Stimulated activated CD4-positive, alpha-beta T cell treated with anti-CD3 and anti-CD28 coated beads, Interleukin-4, amount 100 ng/mL, for 4 hours (primary cell): Measurements from ENCODE around the gene ABI2.

Experiments used
- DNase-seq, 2 experiments: peaks; one replicate each; pipeline ENCODE4 v3.0.0-alpha.2; 2020

The ABI2 gene

DNA sequence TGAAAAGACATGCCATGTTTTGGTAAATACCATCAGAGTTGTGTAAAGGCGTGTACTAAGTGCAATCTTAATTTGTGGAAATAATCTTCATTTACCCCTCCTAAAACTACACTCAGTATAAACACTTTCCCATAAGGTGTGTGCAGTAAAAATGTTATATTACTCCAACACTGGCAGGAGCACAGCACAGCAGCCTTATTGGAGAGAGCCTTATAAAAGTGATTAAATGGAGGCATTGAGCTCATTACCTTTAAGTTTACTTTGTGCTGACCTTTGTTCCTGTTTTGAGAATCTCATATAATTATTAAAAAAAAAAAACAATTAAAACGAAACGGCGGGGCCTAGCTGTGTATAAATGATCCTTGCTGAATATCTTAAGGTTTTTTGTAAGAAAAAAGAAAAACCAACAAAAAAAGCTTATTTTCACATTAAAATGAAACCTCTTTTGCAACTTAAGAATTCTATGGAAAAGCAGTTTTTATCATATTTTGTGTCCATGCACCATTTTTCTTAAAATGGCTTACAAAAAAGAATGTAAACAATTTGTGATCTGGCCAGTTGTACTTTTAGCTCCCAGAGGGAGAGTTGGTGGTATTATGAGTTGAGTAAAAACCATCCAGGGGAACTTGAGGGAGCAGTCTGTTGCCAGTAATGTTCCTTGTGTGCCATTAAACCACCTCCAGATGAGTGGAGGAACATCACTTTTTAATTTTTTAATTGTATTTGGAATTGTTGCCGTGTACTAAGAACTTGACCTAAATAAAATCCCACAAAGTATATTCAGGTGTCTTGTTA is 103.4 kb downstream of the ABI2 start:
- DNase-seq: no peak

DNA sequence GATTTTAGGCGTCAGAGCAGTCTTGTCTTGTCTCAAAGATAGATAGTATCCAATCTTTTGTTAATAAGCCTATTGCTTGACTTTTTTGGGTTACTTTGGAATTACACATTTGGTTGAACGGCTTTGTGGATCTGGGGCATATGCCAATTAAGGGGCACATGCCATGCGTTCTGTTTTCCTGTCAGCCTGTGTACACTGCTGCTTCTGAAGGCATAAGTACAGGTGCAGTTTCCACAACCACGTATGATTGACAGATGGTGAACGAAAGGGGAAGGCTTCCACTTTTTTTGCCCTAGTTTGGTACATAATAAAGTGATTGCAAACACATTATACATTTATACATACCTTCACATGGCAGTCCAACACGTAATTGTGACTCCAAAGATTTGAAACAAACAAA is 104.6 kb downstream of the ABI2 start:
- no peak for DNase-seq

DNA sequence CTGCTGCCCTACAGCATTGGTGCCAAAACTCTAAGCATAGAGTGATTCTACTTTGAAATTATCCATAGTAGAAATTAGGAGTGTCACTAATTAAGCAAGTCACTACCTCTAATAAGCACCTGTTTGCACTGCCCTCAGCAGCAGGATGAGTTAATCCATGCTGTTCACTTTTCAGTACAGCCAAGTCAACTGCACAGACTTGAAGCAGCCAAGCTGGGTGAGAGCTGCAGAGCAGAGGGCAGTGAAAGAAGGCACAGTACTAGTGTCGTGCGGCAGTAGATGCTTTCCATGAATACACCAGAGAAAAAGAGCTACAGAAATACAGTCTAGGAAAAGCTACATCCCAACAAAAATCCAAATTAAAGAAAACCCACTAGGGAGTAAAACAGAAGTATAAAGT is 108.3 kb downstream of the ABI2 start:
- no peak for DNase-seq

DNA sequence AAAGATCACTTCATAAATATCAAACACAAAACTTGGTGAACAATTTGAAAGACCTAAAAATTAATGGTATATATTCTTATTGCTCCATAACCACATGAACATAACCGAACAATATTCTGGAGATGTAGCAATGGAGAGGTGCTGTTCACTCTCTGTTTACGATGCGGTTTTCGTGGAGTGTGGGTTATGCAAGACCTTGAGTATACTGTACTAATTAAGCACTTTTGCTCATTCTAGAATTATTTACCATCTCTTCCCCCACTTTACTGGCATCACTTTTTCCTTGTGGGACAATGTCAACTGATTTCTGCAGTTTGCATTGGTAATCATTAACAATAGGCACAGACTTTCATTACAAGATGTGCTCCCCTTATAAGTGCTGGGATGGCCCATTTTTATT is 109.3 kb downstream of the ABI2 start:
- DNase-seq: no peak

- DNase-seq: no peak
Measured at GRCh38 chr2:203438528-203438927, 110.3 kb downstream of the ABI2 start.

DNA sequence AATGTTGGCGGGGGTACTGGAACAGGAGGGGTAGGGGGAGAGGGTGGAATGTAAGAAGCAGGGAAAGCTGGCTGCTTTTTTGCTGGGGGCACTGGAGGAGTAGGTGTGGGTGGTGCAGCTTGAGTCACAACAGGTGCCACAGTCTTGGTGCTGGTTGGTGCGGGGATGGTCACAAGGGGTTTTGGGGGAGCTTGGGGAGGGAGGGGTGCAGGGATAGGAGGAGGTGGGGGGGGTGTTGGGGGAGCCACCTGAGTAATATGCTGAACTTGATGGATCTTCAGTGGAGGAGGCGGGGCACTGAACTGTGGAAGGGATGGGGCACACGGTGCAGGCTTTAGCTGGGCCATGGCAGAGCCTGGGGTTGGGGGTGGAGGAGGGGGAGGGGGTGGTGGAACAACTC is 112.5 kb downstream of the ABI2 start:
- no peak for DNase-seq

DNA sequence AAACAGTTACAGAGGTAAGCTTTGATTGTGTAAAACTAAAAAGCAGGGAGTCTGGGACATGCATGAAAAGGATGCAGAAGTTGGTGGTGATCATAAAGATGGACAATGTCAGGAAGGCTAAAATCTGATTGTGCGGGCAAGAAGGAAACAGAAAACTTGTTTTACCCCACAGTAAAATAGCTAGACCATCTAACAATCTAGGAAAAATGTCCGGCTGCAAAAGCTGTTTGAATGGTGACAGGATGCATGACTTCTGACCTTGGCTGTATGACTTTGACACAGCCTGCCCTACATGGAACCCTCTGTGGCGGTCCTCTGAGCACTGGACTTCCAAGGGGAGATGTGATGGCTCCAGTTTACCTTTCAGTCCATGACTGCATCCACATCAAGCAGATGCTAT is 113.3 kb downstream of the ABI2 start:
- DNase-seq: no peak

GRCh38 chr2:203442463-203442862 is 114.3 kb downstream of the ABI2 start:
- DNase-seq: no peak

DNA sequence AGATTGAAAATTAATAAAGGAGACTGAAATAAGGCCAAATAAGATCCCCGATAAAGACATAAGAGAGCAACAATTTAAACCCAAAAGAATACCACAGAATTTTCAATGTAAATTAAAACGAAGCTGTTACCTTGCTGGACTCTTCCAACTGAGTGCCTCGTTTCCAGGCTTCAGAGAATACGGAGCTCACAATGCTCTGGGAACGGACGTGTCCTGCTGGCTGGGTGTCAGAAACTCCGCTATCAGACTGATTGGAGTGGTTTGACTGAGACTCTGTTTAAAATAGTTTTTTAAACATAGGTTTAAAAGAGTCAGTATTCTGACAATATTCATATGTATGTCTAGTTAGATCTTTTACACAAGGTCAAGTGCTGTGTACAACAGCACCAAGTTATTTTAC is 116.5 kb downstream of the ABI2 start:
- no peak for DNase-seq

DNA sequence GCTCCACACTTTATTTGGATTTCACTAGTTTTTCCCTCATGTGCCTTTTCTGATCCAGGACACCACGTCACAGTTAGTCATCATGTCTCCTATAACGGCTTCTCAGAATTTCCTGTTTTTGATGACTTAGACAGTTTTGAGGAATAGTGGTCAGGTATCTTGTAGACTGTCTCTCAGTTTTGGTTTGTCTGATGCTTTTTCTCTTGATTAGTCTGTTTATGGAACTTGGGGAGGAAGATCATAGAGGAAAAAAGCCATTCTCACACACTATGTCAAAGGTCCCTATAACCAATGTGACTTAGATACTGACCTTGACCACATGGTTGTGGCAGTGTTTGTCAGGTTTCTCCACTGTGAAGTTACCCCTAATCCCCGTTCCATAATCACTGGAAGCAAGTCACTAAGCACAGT is 117.9 kb downstream of the ABI2 start:
- DNase-seq: no peak

- DNase-seq: no peak
Measured at GRCh38 chr2:203446780-203447179, 118.6 kb downstream of the ABI2 start.

DNA sequence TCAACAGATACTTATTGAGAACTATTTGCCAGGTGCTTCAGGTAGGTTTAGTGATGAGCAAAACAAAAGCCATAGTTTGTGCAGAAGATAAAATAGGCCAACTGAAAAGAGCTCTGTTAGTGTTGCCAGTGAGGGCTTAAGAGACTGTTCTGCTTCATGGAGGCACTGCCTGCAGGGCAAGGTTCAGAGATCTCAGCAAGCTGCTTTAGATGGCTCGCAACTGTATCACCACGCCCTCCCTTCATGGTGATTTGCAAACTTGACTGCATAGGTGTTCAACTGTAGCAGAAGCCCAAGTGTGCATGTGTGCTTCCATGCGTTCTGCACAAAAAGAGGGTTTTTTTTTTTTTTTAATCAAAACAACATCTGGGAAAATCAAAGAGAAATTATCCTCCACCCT is 122.4 kb downstream of the ABI2 start:
- no peak for DNase-seq

GRCh38 chr2:203451011-203451410 is 122.8 kb downstream of the ABI2 start:
- DNase-seq: no peak

- DNase-seq: no peak
Measured at GRCh38 chr2:203451689-203452088, 123.5 kb downstream of the ABI2 start.

DNA sequence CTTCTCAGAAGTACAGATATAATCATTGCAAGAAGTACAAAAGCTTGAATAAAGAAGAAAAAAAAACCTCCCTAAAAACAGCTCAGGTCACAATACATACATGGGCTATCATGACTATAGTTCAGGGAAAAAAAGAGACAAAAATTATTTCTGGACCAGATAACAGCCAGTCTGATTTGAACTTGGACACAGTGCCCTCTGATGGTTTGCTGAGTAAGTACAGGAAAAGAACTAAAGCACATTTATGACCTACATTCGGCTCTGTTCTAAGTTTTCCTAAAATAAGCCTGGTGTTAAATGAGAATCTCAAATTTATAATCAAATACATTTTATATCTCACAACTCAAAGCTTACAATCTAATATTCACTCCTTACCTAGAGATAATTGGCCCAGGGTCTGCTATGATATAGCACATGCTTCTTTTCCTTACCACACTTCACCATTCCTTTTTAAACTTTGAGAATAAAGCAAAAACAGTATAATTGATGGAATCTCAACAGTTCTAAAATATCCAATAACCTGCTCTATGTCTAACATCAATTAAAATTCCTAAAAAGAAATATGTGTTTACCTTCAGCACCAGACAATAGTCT is 125.8 kb downstream of the ABI2 start:
- no peak for DNase-seq

DNA sequence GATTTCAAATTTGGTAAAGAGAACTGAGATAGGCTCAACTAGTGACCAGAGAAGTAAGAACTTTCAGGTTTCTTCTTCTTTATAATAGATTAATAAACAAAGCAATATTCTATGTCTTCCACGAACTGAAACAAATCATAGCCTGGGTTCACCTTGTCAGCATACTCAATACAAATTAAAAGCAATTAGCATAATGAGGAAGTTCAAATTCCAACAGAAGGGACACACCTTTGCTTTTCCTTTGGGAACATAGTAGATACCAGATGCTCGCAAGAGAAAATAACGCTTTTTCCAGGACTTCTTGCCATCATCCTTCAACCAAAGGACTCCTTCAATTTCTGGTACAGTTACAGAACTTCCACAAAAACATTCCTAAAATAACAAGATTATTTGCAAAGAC is 127.0 kb downstream of the ABI2 start:
- no peak for DNase-seq

- no peak for DNase-seq
Measured at GRCh38 chr2:203461746-203462145, 133.6 kb downstream of the ABI2 start.

DNA sequence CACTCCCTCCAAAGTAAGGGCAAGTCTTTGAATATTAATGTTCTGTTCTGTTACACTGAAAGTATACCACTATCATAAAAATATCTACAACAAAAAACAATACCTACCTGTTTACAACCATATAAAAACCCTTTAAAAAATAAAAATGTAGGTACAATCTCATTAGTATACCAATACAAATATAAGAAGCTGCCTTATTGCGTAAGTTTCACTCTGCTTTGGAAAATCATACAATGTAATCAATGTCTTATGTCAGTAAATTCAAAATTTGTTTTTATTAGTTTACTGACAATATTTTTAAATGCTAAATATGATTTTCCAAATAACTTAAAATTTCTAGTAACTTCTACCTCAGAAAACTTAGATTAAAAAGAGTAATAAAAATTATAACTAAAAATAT is 134.1 kb downstream of the ABI2 start:
- no peak for DNase-seq

DNA sequence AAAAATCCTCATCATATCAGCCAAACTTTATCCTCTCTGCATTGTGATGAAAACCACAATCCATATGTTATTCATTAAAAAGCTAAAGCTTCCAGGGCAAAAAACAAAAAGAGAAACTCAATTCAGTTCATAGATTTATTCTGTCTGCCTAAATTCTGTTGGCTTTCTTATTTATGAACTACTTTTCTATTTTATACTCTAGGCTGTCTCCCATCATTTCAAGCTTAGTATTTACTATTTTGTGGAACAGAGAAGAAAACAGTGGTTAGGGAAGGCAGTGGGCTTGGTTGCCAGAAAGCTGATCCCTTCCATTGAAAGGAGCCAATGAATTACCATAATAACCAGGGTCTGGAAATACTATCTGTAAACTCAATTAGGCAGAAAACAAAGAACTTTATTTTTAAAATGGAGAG is 135.1 kb downstream of the ABI2 start:
- no peak for DNase-seq

GRCh38 chr2:203469546-203469945 is 141.4 kb downstream of the ABI2 start:
- DNase-seq: no peak

- no peak for DNase-seq
Measured at GRCh38 chr2:203470371-203470770, 142.2 kb downstream of the ABI2 start.

DNA sequence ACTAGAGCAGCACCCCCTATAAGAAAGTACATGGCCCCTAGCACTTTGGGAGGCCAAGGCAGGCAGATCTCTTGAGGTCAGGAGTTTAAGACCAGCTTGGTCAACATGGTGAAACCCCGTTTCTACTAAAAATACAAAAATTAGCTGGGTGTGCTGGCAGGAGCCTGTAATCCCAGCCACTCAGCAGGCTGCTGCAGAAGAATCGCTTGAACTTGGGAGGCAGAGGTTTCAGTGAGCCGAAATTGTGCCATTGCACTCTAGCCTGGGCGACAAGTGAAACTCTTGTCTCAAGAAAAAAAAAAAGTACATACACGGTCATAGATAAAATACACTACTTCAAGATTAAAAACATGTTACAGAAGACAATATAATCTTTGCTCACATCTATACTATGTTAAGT is 143.1 kb downstream of the ABI2 start:
- no peak for DNase-seq

- DNase-seq: no peak
Measured at GRCh38 chr2:203476881-203477280, 148.7 kb downstream of the ABI2 start.

GRCh38 chr2:203480623-203481022 is 152.4 kb downstream of the ABI2 start:
- no peak for DNase-seq
